Measurements from ENCODE around the gene SORCS2.

DNA sequence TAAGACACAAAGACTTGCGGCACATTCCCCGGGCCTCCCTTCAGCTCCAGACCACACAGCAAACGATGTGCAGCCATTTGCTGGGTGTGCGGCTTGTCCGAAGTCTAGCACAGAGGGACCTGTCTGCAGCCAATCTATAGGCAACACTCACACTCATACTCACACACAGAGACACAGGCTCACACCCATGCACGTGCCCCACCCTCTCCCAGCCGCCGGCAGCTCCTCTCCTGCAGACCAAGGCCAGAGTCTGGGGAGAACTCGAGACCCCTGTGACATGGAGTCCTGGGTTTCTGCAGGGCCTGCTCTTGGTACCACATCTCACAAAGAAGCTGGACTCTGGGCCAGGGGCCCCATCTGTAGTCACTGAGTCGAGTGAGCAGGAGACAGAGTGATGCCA lies 487.8 kb downstream of the SORCS2 start:
- TF ChIP-seq CTCF (conservative IDR thresholded peaks at IDR 0.05; ENCODE audit: low read length) (no peak), EZH2phosphoT487 (IDR thresholded peaks at IDR 0.05; ENCODE audit: borderline replicate concordance, low read depth, low read length) (no peak)

Measured in OCI-LY7 (cell line).